ENCODE measurements around the gene TOP2B. TPM values are rescaled to one million over a fixed set of nuclear protein-coding genes. Genes with fewer than 3 reads are reported as not detected.

The TOP2B gene
- polyA plus RNA-seq, 2 of the 4 experiments (the other 2 are of a cell fraction): 65.8 to 95.7 TPM

DNA sequence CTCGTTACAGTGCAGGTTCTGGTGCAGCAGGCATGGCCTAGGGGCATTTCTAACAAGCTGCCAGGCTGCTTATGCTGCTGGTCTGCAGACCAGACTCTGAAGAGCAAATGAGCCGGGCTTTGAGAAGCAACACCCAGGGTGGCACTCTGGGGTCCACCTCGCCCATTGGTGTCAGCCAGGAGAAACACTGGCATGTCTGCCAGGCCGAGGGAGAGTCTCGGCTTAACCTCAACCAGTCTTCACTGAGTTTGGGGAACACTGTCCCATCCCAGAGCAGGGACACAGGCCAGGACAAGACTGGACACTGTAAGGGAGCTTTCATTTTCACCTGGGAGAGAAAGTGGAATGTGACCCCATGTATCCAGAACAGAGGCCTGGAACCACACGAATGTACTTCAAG, 93.4 kb downstream of the TOP2B start:
- Histone ChIP-seq H3K4me1 (peaks cover 14% of the 10 kb centered on the region), H3K9me3 (no peaks in the 10 kb centered on the region), H3K4me3 (no peak overlapping the region), H3K27ac (no peak overlapping the region), H3K4me2 (no peak overlapping the region)
- FAIRE-seq (no peak), ATAC-seq (no peak), DNase-seq (ENCODE audit: low read depth in 1 of 2, low spot score in 1 of 2) (no peak)
- POLR2A ChIA-PET: no interaction called here
- TF ChIP-seq HDAC2 (IDR thresholded peaks at IDR 0.05) (no peak), RAD21 (conservative IDR thresholded peaks at IDR 0.05 in 1 of 2, IDR thresholded peaks at IDR 0.05 in 1 of 2) (no peak), EHMT2 (IDR thresholded peaks at IDR 0.05; ENCODE audit: low read depth) (no peak), PHF8 (IDR thresholded peaks at IDR 0.05; ENCODE audit: borderline replicate concordance, low read depth) (no peak), RNF2 (IDR thresholded peaks at IDR 0.05; ENCODE audit: borderline replicate concordance, low read depth) (no peak), HOXA7 (CRISPR knock-in tag; IDR thresholded peaks at IDR 0.05) (no peak), FOSB (CRISPR knock-in tag; IDR thresholded peaks at IDR 0.05) (no peak), HOXB13 (CRISPR knock-in tag; IDR thresholded peaks at IDR 0.05; ENCODE audit: low read depth) (no peak), JUNB (IDR thresholded peaks at IDR 0.05) (no peak)
- TF ChIP-seq, protein P1, sequence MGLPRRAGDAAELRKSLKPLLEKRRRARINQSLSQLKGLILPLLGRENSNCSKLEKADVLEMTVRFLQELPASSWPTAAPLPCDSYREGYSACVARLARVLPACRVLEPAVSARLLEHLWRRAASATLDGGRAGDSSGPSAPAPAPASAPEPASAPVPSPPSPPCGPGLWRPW (IDR thresholded peaks at IDR 0.05): no peak
- TF ChIP-seq, protein P2, sequence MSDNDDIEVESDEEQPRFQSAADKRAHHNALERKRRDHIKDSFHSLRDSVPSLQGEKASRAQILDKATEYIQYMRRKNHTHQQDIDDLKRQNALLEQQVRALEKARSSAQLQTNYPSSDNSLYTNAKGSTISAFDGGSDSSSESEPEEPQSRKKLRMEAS (IDR thresholded peaks at IDR 0.05): no peak
- TF ChIP-seq, protein P3, sequence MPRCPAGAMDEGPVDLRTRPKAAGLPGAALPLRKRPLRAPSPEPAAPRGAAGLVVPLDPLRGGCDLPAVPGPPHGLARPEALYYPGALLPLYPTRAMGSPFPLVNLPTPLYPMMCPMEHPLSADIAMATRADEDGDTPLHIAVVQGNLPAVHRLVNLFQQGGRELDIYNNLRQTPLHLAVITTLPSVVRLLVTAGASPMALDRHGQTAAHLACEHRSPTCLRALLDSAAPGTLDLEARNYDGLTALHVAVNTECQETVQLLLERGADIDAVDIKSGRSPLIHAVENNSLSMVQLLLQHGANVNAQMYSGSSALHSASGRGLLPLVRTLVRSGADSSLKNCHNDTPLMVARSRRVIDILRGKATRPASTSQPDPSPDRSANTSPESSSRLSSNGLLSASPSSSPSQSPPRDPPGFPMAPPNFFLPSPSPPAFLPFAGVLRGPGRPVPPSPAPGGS (IDR thresholded peaks at IDR 0.05): no peak
- TF ChIP-seq, protein P4, sequence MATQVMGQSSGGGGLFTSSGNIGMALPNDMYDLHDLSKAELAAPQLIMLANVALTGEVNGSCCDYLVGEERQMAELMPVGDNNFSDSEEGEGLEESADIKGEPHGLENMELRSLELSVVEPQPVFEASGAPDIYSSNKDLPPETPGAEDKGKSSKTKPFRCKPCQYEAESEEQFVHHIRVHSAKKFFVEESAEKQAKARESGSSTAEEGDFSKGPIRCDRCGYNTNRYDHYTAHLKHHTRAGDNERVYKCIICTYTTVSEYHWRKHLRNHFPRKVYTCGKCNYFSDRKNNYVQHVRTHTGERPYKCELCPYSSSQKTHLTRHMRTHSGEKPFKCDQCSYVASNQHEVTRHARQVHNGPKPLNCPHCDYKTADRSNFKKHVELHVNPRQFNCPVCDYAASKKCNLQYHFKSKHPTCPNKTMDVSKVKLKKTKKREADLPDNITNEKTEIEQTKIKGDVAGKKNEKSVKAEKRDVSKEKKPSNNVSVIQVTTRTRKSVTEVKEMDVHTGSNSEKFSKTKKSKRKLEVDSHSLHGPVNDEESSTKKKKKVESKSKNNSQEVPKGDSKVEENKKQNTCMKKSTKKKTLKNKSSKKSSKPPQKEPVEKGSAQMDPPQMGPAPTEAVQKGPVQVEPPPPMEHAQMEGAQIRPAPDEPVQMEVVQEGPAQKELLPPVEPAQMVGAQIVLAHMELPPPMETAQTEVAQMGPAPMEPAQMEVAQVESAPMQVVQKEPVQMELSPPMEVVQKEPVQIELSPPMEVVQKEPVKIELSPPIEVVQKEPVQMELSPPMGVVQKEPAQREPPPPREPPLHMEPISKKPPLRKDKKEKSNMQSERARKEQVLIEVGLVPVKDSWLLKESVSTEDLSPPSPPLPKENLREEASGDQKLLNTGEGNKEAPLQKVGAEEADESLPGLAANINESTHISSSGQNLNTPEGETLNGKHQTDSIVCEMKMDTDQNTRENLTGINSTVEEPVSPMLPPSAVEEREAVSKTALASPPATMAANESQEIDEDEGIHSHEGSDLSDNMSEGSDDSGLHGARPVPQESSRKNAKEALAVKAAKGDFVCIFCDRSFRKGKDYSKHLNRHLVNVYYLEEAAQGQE (IDR thresholded peaks at IDR 0.05): no peak
- CTCF ChIA-PET: interaction anchor here (1.3 kb wide), 1 partner anchor 9 kb away, joined by 3 read pairs; no protein-coding TSS in a partner anchor
- WGBS (ENCODE audit: missing lambda C conversion rate): 93% methylated on average over 6 of the region's 6 CpGs

DNA sequence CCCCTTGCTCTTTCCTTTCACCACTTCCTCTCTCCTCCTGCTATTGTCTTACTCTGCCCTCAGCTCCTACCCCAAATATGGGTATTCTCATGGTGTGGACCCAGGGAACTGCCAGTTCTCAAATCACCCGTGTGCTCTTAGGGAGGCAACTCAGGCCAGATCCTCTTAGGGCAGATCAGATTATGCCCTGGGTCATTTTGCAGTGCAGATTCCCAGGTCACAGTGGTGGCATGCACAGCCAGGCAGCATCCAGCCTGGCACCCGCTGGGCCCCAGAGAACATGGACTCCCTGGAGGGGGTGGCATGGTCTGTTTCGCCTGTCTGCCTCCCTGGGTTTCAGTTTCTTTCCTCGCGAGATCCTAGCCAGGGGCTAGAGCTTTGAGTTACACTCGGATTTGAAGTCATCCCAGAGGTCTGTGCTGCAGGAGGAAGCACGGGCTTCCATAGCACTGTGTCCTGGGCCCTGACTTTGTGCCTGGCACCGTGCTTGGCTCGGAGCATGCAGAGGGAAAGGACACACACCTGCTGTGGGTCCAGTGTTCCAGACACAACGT, 96.1 kb downstream of the TOP2B start:
- Histone ChIP-seq H3K9me3 (no peaks in the 10 kb centered on the region), H3K4me3 (no peak overlapping the region), H3K27ac (no peak overlapping the region; a peak in 1 of 6 replicates), H3K4me1 (peaks cover 10% of the 10 kb centered on the region), H3K4me2 (no peak overlapping the region)
- ChIA-PET POLR2A (no interaction called here), CTCF (interaction anchor here (0.6 to 1.5 kb wide), 4 partner anchors 13 to 554 kb away, joined by 3 to 7 read pairs (median 3); no protein-coding TSS in a partner anchor)
- WGBS (ENCODE audit: missing lambda C conversion rate): 87% methylated on average over 9 of the region's 10 CpGs
- ATAC-seq (no peak), DNase-seq (ENCODE audit: low read depth in 1 of 2, low spot score in 1 of 2) (no peak), FAIRE-seq (no peak)
- TF ChIP-seq CBX2 (IDR thresholded peaks at IDR 0.05; ENCODE audit: borderline replicate concordance, low read depth) (no peak), SREBF2 (IDR thresholded peaks at IDR 0.05) (no peak), MAFK (IDR thresholded peaks at IDR 0.05; ENCODE audit: partially characterized antibody) (no peak), BHLHE40 (IDR thresholded peaks at IDR 0.05; ENCODE audit: low read depth, low read length) (no peak), CHD4 (IDR thresholded peaks at IDR 0.05; ENCODE audit: borderline replicate concordance) (no peak), RNF2 (IDR thresholded peaks at IDR 0.05; ENCODE audit: borderline replicate concordance, low read depth) (no peak), KDM1A (IDR thresholded peaks at IDR 0.05; ENCODE audit: low read depth) (no peak), HEYL (CRISPR knock-in tag; IDR thresholded peaks at IDR 0.05) (no peak), MYC (IDR thresholded peaks at IDR 0.05; ENCODE audit: borderline replicate concordance, low read length) (no peak)
- TF ChIP-seq, protein P2 (IDR thresholded peaks at IDR 0.05): no peak
- TF ChIP-seq, protein P5, sequence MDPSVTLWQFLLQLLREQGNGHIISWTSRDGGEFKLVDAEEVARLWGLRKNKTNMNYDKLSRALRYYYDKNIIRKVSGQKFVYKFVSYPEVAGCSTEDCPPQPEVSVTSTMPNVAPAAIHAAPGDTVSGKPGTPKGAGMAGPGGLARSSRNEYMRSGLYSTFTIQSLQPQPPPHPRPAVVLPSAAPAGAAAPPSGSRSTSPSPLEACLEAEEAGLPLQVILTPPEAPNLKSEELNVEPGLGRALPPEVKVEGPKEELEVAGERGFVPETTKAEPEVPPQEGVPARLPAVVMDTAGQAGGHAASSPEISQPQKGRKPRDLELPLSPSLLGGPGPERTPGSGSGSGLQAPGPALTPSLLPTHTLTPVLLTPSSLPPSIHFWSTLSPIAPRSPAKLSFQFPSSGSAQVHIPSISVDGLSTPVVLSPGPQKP (IDR thresholded peaks at IDR 0.05; ENCODE audit: low read depth, low read length): no peak
- TF ChIP-seq, protein P6, sequence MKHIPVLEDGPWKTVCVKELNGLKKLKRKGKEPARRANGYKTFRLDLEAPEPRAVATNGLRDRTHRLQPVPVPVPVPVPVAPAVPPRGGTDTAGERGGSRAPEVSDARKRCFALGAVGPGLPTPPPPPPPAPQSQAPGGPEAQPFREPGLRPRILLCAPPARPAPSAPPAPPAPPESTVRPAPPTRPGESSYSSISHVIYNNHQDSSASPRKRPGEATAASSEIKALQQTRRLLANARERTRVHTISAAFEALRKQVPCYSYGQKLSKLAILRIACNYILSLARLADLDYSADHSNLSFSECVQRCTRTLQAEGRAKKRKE (CRISPR knock-in tag; IDR thresholded peaks at IDR 0.05; ENCODE audit: low read depth): no peak
- TF ChIP-seq, protein P3 (IDR thresholded peaks at IDR 0.05): no peak

Measured in A549 (cell line).